Ascending aorta (tissue), 2 donors: ENCODE data around the gene GRIK3. TPM values are rescaled to one million over a fixed set of nuclear protein-coding genes. Genes with fewer than 3 reads are reported as not detected.

Experiments
- DNase-seq, 2 donors: peaks; one replicate each; pipeline ENCODE4 v3.0.0-alpha.2; 2019; ENCODE audit warnings: low spot score in 2 of 2
- H3K27ac ChIP-seq, 2 donors: fragments of 200-600 bp; sonication (generic); one replicate each; pipeline ENCODE4 v1.5.1; 2016 to 2017; ENCODE audit warnings: mild to moderate bottlenecking in 1 of 2
- H3K27me3 ChIP-seq: fragments of 200-600 bp; sonication (generic); one replicate; pipeline ENCODE4 v1.5.1; 2017
- H3K36me3 ChIP-seq, 2 donors: fragments of 200-600 bp; sonication (generic); one replicate each; pipeline ENCODE4 v1.5.1; 2016
- H3K4me1 ChIP-seq, 2 donors: fragments of 200-600 bp; sonication (generic); one replicate each; pipeline ENCODE4 v1.5.1; 2016 to 2017; ENCODE audit warnings: mild to moderate bottlenecking in 1 of 2
- H3K4me3 ChIP-seq, 2 donors: fragments of 200-600 bp; sonication (generic); one replicate each; pipeline ENCODE4 v1.5.1; 2016 to 2017; ENCODE audit warnings: mild to moderate bottlenecking in 1 of 2
- H3K9me3 ChIP-seq, 2 donors: fragments of 200-600 bp; sonication (generic); one replicate each; pipeline ENCODE4 v1.5.1; 2016
- intact Hi-C: fragments of 100-400 bp; cut with DNase I; formaldehyde crosslinking; loops from one replicate; pipeline ENCODE4 v1.15.1; 2023
- total RNA-seq: library from RNA; depleted of rRNA; stranded (reverse); fragments of >200 nt; gene quantifications from one replicate; pipeline ENCODE4 v1.1.0, GENCODE V29; 2016
- TF ChIP-seq, protein P1 (sequence below), 3 experiments: fragments of 200-600 bp in 2 of 3; fragments of 450-650 bp in 1 of 3; sonication (generic) in 2 of 3; IDR thresholded peaks; one replicate each; pipeline ENCODE4 v1.5.1; 2016 to 2019; ENCODE audit warnings: antibody characterized with exemption in 3 of 3, mild to moderate bottlenecking in 1 of 3, moderate library complexity in 1 of 3

The GRIK3 gene
- total RNA-seq, 1 donor from 2014 or later = under 0.01 TPM

- Histone ChIP-seq H3K4me3 (no peak overlapping the region), H3K36me3 (no peaks in the 10 kb centered on the region), H3K27ac (no peak overlapping the region), H3K27me3 (no peaks in the 10 kb centered on the region), H3K9me3 (no peaks in the 10 kb centered on the region), H3K4me1 (no peaks in the 10 kb centered on the region)
- intact Hi-C loops = no loop called here
- TF ChIP-seq, protein P1, sequence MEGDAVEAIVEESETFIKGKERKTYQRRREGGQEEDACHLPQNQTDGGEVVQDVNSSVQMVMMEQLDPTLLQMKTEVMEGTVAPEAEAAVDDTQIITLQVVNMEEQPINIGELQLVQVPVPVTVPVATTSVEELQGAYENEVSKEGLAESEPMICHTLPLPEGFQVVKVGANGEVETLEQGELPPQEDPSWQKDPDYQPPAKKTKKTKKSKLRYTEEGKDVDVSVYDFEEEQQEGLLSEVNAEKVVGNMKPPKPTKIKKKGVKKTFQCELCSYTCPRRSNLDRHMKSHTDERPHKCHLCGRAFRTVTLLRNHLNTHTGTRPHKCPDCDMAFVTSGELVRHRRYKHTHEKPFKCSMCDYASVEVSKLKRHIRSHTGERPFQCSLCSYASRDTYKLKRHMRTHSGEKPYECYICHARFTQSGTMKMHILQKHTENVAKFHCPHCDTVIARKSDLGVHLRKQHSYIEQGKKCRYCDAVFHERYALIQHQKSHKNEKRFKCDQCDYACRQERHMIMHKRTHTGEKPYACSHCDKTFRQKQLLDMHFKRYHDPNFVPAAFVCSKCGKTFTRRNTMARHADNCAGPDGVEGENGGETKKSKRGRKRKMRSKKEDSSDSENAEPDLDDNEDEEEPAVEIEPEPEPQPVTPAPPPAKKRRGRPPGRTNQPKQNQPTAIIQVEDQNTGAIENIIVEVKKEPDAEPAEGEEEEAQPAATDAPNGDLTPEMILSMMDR (IDR thresholded peaks at IDR 0.05) = no peak
- DNase-seq = no peak
These were observed 240.9 kb downstream of the GRIK3 start for GRCh38 chr1:36793452-36793851.

DNA sequence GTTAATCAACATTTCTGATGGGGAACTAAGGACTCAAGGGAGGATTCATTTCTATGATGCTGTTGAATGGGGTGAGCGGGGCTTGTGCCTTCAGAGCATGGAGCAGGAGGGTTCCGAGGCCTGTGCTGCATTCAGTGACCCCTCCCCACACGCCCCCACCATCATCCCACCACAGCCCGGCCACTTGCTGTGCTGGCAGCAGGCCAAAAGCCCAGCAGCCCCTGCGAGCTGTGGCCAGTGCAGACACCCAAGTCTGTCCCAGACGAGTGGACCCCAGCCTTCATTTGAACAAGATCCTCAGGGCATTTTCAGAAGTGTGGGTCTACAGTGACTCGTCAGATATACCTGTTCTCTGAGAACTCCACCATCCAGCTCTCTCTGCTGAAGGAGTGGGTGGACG is 242.0 kb downstream of the GRIK3 start:
- no peaks in the 10 kb centered on the region for H3K36me3 ChIP-seq
- H3K4me3 ChIP-seq = no peak overlapping the region
- H3K27me3 ChIP-seq = no peaks in the 10 kb centered on the region
- no peak for DNase-seq
- H3K4me1 ChIP-seq = no peaks in the 10 kb centered on the region
- H3K9me3 ChIP-seq = no peaks in the 10 kb centered on the region
- intact Hi-C loops = no loop called here
- TF ChIP-seq, protein P1 (IDR thresholded peaks at IDR 0.05) = no peak
- no peak overlapping the region for H3K27ac ChIP-seq

DNA sequence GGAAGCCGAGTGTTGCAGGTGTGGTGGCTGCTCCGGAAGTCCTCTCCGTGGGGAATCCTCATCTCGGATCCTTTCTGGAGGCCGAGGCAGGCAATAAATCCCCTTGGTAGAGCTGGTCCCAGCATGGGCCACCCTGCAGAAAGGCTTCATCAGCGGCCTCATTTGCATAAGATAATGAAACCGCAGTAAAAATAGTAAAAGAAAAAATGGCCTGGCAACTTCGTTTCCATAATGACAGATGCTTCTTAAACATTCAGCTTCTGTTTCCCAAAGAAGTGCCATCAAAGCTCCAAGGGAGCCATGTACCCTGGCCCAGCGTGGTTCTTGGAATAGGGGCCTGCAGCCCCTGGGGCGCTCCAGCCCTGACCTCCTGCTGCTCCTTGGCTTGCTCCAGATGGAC is 244.1 kb downstream of the GRIK3 start:
- Histone ChIP-seq H3K27ac (no peak overlapping the region), H3K4me3 (no peak overlapping the region), H3K4me1 (no peaks in the 10 kb centered on the region), H3K27me3 (no peaks in the 10 kb centered on the region), H3K9me3 (no peaks in the 10 kb centered on the region), H3K36me3 (no peaks in the 10 kb centered on the region)
- DNase-seq = no peak
- intact Hi-C loops = no loop called here
- TF ChIP-seq, protein P1 (IDR thresholded peaks at IDR 0.05) = no peak

DNA sequence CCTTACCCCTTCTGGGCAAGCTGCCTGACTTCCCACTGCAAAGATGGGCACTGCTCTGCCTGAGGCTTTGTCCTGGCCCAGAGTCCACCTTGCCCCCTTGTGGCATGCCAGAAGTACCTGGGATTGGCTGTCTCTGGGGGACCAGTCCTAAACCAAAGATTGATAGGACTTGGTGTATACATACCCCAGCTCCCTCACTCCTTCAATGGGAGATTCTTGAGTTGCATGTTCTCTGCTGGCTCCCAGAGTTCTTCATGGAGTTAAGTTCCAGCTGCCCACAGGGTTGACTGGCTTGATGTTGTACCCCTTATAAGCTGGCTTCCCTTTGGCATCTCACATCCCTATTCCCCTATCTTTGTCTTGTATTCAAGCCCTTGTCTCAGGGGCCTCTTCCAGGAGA is 244.8 kb downstream of the GRIK3 start:
- intact Hi-C loops = no loop called here
- H3K4me1 ChIP-seq = no peaks in the 10 kb centered on the region
- no peak overlapping the region for H3K4me3 ChIP-seq
- no peaks in the 10 kb centered on the region for H3K27me3 ChIP-seq
- H3K36me3 ChIP-seq = no peaks in the 10 kb centered on the region
- H3K27ac ChIP-seq = no peak overlapping the region
- H3K9me3 ChIP-seq = no peaks in the 10 kb centered on the region
- TF ChIP-seq, protein P1 (IDR thresholded peaks at IDR 0.05) = no peak
- DNase-seq = no peak

GRCh38 chr1:36787312-36787913 is 246.9 kb downstream of the GRIK3 start:
- Histone ChIP-seq H3K27me3 (no peaks in the 10 kb centered on the region), H3K27ac (no peak overlapping the region), H3K4me3 (no peak overlapping the region), H3K9me3 (no peaks in the 10 kb centered on the region), H3K36me3 (no peaks in the 10 kb centered on the region), H3K4me1 (no peaks in the 10 kb centered on the region)
- intact Hi-C loops = no loop called here
- TF ChIP-seq, protein P1 (IDR thresholded peaks at IDR 0.05) = no peak
- no peak for DNase-seq

GRCh38 chr1:36786425-36786824 is 247.9 kb downstream of the GRIK3 start:
- Histone ChIP-seq H3K4me3 (no peak overlapping the region), H3K27me3 (no peaks in the 10 kb centered on the region), H3K27ac (no peak overlapping the region), H3K36me3 (no peaks in the 10 kb centered on the region), H3K9me3 (no peaks in the 10 kb centered on the region), H3K4me1 (no peaks in the 10 kb centered on the region)
- intact Hi-C loops = no loop called here
- no peak for DNase-seq
- TF ChIP-seq, protein P1 (IDR thresholded peaks at IDR 0.05) = no peak
